Upper lobe of left lung (tissue), 6 donors: ENCODE measurements around the gene HPCAL1. TPM values are rescaled to one million over a fixed set of nuclear protein-coding genes. Genes with fewer than 3 reads are reported as not detected.

Experiments used
- ATAC-seq, 2 donors: fragments of 200-7000 bp; cut with Tn5 transposase; one replicate each; pipeline ENCODE4 v1.9.1; 2022; ENCODE audit warnings: mild to moderate bottlenecking in 2 of 2, moderate library complexity in 2 of 2; ENCODE audit not compliant: low FRiP score in 2 of 2
- DNase-seq, 2 donors: peaks; one replicate each; pipeline ENCODE4 v3.0.0-alpha.2; 2019 to 2020
- H3K27ac ChIP-seq, 4 donors: fragments of 200-600 bp; sonication (generic); one replicate each; pipeline ENCODE4 v1.5.1; 2016 to 2019
- H3K27me3 ChIP-seq, 4 donors: fragments of 200-600 bp; sonication (generic); one replicate each; pipeline ENCODE4 v1.5.1; 2017 to 2019
- H3K36me3 ChIP-seq, 4 donors: fragments of 200-600 bp; sonication (generic); one replicate each; pipeline ENCODE4 v1.5.1; 2016 to 2019
- H3K4me1 ChIP-seq, 4 donors: fragments of 200-600 bp; sonication (generic); one replicate each; pipeline ENCODE4 v1.5.1; 2018 to 2019
- H3K4me3 ChIP-seq, 4 donors: fragments of 200-600 bp; sonication (generic); one replicate each; pipeline ENCODE4 v1.5.1; 2017 to 2019; ENCODE audit warnings: mild to moderate bottlenecking in 2 of 4, moderate library complexity in 1 of 4
- H3K9me3 ChIP-seq, 4 donors: fragments of 200-600 bp; sonication (generic); one replicate each; pipeline ENCODE4 v1.5.1; 2018 to 2019
- CTCF ChIP-seq, 6 experiments: fragments of 450-650 bp in 4 of 6; fragments of 200-600 bp in 2 of 6; sonication (generic) in 2 of 6; IDR thresholded peaks; one replicate each; pipeline ENCODE4 v1.5.1; 2016 to 2019; ENCODE audit warnings: antibody characterized with exemption in 6 of 6
- EP300 ChIP-seq, 4 donors: sonication (generic); formaldehyde crosslinking; IDR thresholded peaks; one replicate each; pipeline ENCODE4 v1.5.1; 2017; ENCODE audit warnings: antibody characterized with exemption in 4 of 4, control low read depth in 2 of 4
- POLR2A ChIP-seq, 4 donors: fragments of 450-650 bp; IDR thresholded peaks; one replicate each; pipeline ENCODE4 v1.5.1; 2016 to 2017; ENCODE audit warnings: antibody characterized with exemption in 4 of 4, mild to moderate bottlenecking in 2 of 4
- POLR2AphosphoS5 ChIP-seq, 2 donors: sonication (generic); formaldehyde crosslinking; IDR thresholded peaks; one replicate each; pipeline ENCODE4 v1.5.1; 2017; ENCODE audit warnings: antibody characterized with exemption in 2 of 2
- WGBS, 2 donors: methylation state at CpG; one replicate each; pipeline ENCODE4 v1.1.5; 2017 to 2018; 5-methylcytosine and 5-hydroxymethylcytosine counted together
- total RNA-seq, 6 donors: library from RNA; depleted of rRNA in 4 of 6; stranded (reverse); fragments of >200 nt in 4 of 6; gene quantifications; one replicate each; pipeline versions ENCODE4 v1.1.0 to v1.2.1, GENCODE V29; 2016 to 2021
- donor health status: DM: no; HTN: no; CAD: no; lungs with moderate emphysema.
- donor health status: DM: no; HTN: yes; CAD: no; lungs with severe emphysema.

HPCAL1 gene
- total RNA-seq, 6 donors from 2014 or later: 131 to 481 (median 261) TPM

- H3K4me3 ChIP-seq: no peak overlapping the region
- ATAC-seq (peak in 1 of 2 donors; percentile 55), DNase-seq (no peak)
- peak overlapping the region in 2 of 4 donors; percentile 49 to 61 for H3K27ac ChIP-seq
- H3K36me3 ChIP-seq: peaks cover 0 to 3% (median 0%) of the 10 kb centered on the region in 4 donors
- no peak for TF ChIP-seq EP300 (IDR thresholded peaks at IDR 0.05)
- no peak for TF ChIP-seq POLR2A (IDR thresholded peaks at IDR 0.05)
- no peak for TF ChIP-seq POLR2AphosphoS5 (IDR thresholded peaks at IDR 0.05)
- no peak for TF ChIP-seq CTCF (IDR thresholded peaks at IDR 0.05)
- H3K27me3 ChIP-seq: no peaks in the 10 kb centered on the region
- no peaks in the 10 kb centered on the region for H3K9me3 ChIP-seq
- peaks cover 0 to 11% (median 10%) of the 10 kb centered on the region in 4 donors for H3K4me1 ChIP-seq
- 69% methylated on average over 6 of the region's 6 CpGs for WGBS, 2 donors
Observed at GRCh38 chr2:10316336-10316735, 13.6 kb downstream of the HPCAL1 start.

GRCh38 chr2:10316860-10317259 lies 14.2 kb downstream of the HPCAL1 start:
- DNase-seq: no peak
- no peak for ATAC-seq
- Histone ChIP-seq H3K27ac (peak overlapping the region in 1 of 4 donors; percentile 61), H3K4me3 (no peak overlapping the region), H3K36me3 (peaks cover 0 to 3% (median 0%) of the 10 kb centered on the region in 4 donors), H3K4me1 (peaks cover 0 to 11% (median 10%) of the 10 kb centered on the region in 4 donors), H3K9me3 (no peaks in the 10 kb centered on the region), H3K27me3 (no peaks in the 10 kb centered on the region)
- TF ChIP-seq EP300 (IDR thresholded peaks at IDR 0.05) (no peak), POLR2AphosphoS5 (IDR thresholded peaks at IDR 0.05) (no peak), POLR2A (IDR thresholded peaks at IDR 0.05) (no peak), CTCF (IDR thresholded peaks at IDR 0.05) (no peak)
- WGBS, 2 donors: 75% methylated on average over 7 of the region's 7 CpGs

- no peak for TF ChIP-seq POLR2A (IDR thresholded peaks at IDR 0.05)
- TF ChIP-seq EP300 (IDR thresholded peaks at IDR 0.05): no peak
- TF ChIP-seq CTCF (IDR thresholded peaks at IDR 0.05): no peak
- no peak for TF ChIP-seq POLR2AphosphoS5 (IDR thresholded peaks at IDR 0.05)
- DNase-seq (no peak), ATAC-seq (no peak)
- Histone ChIP-seq H3K9me3 (no peaks in the 10 kb centered on the region), H3K4me3 (no peak overlapping the region), H3K4me1 (peaks cover 0 to 11% (median 10%) of the 10 kb centered on the region in 4 donors), H3K27me3 (no peaks in the 10 kb centered on the region), H3K36me3 (peaks cover 0 to 9% (median 0%) of the 10 kb centered on the region in 4 donors), H3K27ac (no peak overlapping the region)
- WGBS, 2 donors: 56 to 80% methylated on average over 4 to 5 of the region's 5 CpGs
Observed at GRCh38 chr2:10317646-10318045, 14.9 kb downstream of the HPCAL1 start.

- no peak for ATAC-seq
- Histone ChIP-seq H3K9me3 (no peaks in the 10 kb centered on the region), H3K36me3 (peaks cover 0 to 10% (median 0%) of the 10 kb centered on the region in 4 donors), H3K4me3 (no peak overlapping the region), H3K4me1 (peaks cover 0 to 13% (median 10%) of the 10 kb centered on the region in 4 donors), H3K27me3 (no peaks in the 10 kb centered on the region), H3K27ac (no peak overlapping the region)
- DNase-seq: no peak
- TF ChIP-seq CTCF (IDR thresholded peaks at IDR 0.05) (no peak), POLR2A (IDR thresholded peaks at IDR 0.05) (no peak), EP300 (IDR thresholded peaks at IDR 0.05) (no peak)
- 89 to 92% methylated on average over 12 to 13 of the region's 13 CpGs for WGBS, 2 donors
Observed at GRCh38 chr2:10318345-10318744, 15.6 kb downstream of the HPCAL1 start.

GRCh38 chr2:10319892-10320574 lies 17.3 kb downstream of the HPCAL1 start:
- H3K27ac ChIP-seq: no peak overlapping the region
- H3K27me3 ChIP-seq: no peaks in the 10 kb centered on the region
- DNase-seq (no peak), ATAC-seq (no peak)
- 88% methylated on average over 9 to 10 of the region's 10 CpGs for WGBS, 2 donors
- no peaks in the 10 kb centered on the region for H3K9me3 ChIP-seq
- TF ChIP-seq POLR2A (IDR thresholded peaks at IDR 0.05) (no peak), POLR2AphosphoS5 (IDR thresholded peaks at IDR 0.05) (no peak), CTCF (IDR thresholded peaks at IDR 0.05) (no peak), EP300 (IDR thresholded peaks at IDR 0.05) (no peak)
- H3K4me1 ChIP-seq: peaks cover 2 to 29% (median 19%) of the 10 kb centered on the region in 4 donors
- H3K36me3 ChIP-seq: peaks cover 0 to 10% (median 0%) of the 10 kb centered on the region in 4 donors
- H3K4me3 ChIP-seq: no peak overlapping the region
